Upper lobe of left lung (tissue), 4 donors: ENCODE results near the gene TMEM176A.

Experiments
- POLR2A ChIP-seq, 4 donors: fragments of 450-650 bp; IDR thresholded peaks; one replicate each; pipeline ENCODE4 v1.5.1; 2016 to 2017; ENCODE audit warnings: antibody characterized with exemption in 4 of 4, mild to moderate bottlenecking in 2 of 4
- POLR2AphosphoS5 ChIP-seq, 2 donors: sonication (generic); formaldehyde crosslinking; IDR thresholded peaks; one replicate each; pipeline ENCODE4 v1.5.1; 2017; ENCODE audit warnings: antibody characterized with exemption in 2 of 2
- TF ChIP-seq, protein P1 (sequence below), 6 experiments: fragments of 450-650 bp in 4 of 6; fragments of 200-600 bp in 2 of 6; sonication (generic) in 2 of 6; IDR thresholded peaks; one replicate each; pipeline ENCODE4 v1.5.1; 2016 to 2019; ENCODE audit warnings: antibody characterized with exemption in 6 of 6

DNA sequence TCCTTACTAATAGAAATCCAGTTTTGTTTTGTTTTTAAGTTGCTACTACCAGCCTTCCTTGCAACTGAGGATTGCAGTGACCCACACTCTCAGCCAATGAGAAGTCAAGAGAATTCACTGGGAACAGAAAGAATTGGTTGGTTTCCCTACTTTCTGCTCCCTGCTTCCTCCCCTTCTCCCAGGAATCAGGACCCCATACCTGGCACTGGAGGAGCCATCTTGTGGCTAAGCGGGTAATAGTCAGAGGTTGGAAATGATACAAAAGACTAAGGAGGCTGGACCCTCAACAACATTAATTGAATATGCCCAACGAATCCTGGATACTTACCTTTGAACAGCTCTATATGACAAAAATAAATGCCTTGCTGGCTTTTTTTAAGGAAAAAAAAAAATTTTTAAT is 6.3 kb downstream of the TMEM176A start:
- TF ChIP-seq, protein P1, sequence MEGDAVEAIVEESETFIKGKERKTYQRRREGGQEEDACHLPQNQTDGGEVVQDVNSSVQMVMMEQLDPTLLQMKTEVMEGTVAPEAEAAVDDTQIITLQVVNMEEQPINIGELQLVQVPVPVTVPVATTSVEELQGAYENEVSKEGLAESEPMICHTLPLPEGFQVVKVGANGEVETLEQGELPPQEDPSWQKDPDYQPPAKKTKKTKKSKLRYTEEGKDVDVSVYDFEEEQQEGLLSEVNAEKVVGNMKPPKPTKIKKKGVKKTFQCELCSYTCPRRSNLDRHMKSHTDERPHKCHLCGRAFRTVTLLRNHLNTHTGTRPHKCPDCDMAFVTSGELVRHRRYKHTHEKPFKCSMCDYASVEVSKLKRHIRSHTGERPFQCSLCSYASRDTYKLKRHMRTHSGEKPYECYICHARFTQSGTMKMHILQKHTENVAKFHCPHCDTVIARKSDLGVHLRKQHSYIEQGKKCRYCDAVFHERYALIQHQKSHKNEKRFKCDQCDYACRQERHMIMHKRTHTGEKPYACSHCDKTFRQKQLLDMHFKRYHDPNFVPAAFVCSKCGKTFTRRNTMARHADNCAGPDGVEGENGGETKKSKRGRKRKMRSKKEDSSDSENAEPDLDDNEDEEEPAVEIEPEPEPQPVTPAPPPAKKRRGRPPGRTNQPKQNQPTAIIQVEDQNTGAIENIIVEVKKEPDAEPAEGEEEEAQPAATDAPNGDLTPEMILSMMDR (IDR thresholded peaks at IDR 0.05), result no peak
- TF ChIP-seq POLR2AphosphoS5 (IDR thresholded peaks at IDR 0.05) (no peak), POLR2A (IDR thresholded peaks at IDR 0.05) (no peak)
